COLO829 (cell line): ENCODE data around the gene LRRC43.
"Not testable (repeated sequence)": the region's sequence is repeated elsewhere in the genome, so short reads cannot be mapped to it uniquely, and the experiment has no call there.

Experiments used
- DNase-seq: peaks from one replicate; pipeline ENCODE4 v3.0.0; 2012; ENCODE audit warnings: low spot score

Gene LRRC43

DNA sequence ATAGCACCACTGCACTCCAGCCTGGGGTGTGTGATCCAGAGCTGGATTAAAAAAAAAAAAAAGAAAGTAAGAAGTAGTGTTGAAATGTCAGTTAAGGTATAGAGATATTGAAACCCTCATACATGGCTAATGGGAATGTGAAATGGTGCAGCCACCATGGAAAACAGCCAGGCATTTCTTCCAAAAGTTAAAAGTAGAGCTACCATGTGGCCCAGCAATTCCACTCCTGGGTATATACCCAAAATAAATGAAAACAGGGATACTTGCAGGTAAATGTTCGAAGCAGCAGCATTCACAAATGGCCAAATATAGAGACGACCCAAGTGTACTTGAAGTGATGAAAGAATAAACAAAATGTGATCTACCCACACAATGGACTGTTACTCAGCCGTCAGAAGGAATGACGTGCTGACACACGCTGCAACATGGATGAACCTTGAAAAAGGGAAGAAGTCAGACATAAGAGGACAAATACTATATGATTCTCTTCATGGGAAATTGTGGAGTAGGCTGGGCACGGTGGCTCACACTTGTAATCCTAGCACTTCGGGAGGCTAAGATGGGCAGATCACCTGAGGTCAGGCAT is 24.1 kb upstream of the LRRC43 start:
- no peak for DNase-seq

DNA sequence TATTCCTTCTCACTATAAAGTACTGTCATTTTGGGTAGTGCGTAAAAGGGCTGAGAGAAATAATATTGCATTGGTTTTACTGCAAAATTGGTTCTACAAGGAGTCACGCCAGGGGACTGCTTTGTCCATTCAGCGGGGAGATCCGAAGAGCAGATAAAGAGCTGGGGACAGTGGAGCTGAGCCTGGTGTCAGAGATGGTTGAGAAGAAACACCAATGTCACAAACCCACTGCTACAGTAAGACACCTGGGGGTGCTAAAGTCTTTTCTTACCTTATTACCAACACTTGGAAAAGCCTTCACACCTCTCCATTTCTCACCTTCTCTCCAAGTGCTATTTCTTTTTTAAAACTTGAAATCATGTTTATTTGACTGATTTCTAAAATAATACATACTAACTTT is 23.0 kb upstream of the LRRC43 start:
- no peak for DNase-seq

DNA sequence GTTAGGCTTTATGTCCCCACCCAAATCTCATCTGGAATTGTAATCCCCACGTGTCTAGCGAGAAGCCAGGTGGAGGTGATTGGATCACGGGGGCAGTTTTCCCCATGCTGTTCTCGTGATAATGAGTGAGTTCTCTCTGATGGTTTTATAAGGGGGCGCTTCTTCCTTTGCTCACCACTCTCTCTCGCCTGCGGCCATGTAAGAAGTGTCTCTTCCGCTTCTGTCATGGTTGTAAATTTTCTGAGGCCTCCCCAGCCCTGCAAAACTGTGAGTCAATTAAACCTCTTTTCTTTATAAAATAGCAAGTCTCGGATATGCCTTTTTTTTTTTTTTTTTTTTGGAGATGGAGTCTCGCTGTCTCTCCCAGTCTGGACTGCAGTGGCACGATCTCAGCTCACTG is 22.2 kb upstream of the LRRC43 start:
- DNase-seq = no peak

DNA sequence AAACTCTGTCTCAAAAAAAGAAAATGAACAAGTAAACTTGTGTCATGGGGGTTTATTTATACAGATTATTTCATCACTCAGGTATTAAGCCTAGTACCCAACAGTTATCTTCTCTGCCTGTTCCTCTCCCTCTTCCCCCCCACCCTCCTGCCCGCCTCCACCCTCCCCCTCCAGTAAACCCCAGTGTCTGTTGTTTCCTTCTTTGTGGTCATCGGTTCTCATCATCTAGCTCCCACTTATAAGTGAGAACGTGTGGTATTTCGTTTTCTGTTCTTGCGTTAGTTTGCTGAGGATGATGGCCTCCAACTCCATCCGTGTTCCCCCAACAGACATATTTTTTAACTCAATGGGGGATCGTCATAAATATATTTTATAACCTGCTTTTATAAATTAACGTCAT is 21.2 kb upstream of the LRRC43 start:
- DNase-seq = no peak

DNA sequence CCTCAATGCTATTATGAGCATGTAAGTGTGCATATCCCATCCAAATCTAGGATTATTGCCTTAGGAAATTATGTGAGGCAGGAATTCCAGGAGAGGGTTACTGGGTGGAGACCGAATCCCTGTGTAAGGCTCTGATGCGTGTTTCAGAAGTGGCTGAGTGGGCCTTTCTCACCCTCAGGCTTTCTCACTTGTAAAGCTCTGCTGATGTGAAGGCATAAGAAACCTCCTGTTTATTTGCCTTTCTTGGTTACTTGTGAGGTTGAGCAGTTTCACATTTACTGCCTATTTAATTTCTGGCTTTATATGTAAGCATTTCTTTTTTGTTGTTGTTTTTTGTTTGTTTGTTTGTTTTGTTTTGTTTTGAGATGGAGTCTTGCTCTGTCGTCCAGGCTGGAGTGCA is 19.9 kb upstream of the LRRC43 start:
- no peak for DNase-seq

GRCh38 chr12:122166422-122167349 is 16.2 kb upstream of the LRRC43 start:
- no peak for DNase-seq

DNA sequence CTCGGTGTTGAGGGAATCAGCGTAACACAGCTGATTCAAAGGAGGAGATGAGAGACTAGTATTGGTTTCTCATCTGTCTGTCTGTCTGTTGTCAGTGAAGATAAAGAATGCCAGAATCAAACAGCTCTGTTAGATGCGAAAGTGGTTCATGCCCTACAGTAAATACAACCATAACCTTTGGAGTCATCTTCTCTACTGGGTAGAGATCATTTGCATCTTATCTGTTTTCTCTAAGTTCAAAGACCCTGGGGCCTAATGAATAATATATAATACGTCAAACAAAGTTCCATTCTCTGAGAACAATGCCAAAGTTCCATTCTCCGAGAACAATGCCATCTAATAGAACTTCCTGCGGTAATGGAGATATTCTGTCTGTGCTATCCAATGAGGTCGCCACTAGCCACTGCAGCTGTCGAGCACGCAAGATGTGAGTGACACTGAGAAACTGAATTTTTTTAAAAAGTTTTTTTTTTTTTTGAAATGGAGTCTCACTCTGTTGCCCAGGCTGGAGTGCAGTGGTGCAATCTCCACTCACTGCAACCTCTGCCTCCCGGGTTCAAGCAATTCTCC is 15.5 kb upstream of the LRRC43 start:
- no peak for DNase-seq

GRCh38 chr12:122168492-122168891 is 14.4 kb upstream of the LRRC43 start:
- DNase-seq = no peak

- DNase-seq = no peak
Measured at GRCh38 chr12:122171399-122171798, 11.5 kb upstream of the LRRC43 start.

- DNase-seq = no peak
Measured at GRCh38 chr12:122172262-122172939, 10.5 kb upstream of the LRRC43 start.

- DNase-seq = no peak
Measured at GRCh38 chr12:122174155-122174845, 8.6 kb upstream of the LRRC43 start, which contains the start of gene IL31. Gene IL31 (minus strand): TSS chr12:122174221. CDS start chr12:122174172, 49 bp downstream.

DNA sequence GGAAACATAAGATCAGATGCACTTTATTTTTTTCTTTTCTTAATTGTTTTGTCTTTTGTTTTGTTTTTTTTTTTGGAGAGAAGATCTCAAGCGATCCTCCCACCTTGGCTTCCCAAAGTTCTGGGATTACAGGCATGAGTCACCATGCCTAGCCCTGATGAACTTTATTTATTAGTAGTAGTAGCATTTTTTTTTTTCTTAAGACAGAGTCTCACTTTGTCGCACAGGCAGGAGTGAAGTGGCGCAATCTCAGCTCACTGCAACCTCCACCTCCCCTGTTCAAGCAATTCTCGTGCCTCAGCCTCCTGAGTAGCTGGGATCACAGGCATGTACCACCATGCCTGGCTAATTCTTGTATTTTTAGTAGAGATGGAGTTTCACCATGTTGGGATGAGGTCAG is 6.5 kb upstream of the LRRC43 start:
- DNase-seq = not testable (repeated sequence)

DNA sequence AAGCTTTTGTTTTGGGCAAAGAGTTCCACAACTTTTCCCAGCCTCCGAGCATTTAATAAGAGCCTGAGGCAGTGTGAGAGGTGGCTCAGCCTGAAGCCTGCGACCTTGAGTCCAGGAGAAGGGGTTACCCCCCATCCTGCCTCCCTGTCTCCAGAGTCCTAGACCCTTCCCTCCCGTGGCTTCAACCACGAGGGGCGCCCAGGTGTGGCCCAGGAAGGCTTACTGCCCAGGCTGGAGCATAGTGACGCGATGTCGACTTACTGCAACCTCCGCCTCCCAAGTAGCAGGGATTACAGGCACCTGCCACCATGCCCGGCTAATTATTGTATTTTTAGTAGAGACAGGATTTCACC is 641 bp downstream of the LRRC43 start:
- DNase-seq = no peak

DNA sequence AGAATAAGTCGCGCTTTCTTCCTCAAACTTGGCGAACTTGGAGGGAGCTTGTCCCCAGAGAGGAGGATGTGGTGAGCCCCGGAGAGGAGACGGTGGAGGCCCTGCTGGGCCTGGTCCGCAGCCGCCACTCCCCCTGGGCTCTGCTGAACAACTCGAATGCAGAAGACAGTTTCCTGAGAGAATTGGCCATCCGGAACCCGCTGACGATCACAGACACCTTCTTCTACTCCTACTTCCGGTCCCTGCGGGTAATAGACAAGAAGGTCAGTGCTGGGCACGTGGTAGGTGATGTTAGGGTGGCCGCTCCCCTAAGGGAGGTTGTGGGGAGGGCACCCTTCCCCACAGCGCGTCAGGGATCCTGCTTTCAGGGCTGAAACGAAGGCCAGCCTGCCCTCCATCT is 1.6 kb downstream of the LRRC43 start:
- no peak for DNase-seq

- no peak for DNase-seq
Measured at GRCh38 chr12:122185079-122185478, 2.2 kb downstream of the LRRC43 start.

DNA sequence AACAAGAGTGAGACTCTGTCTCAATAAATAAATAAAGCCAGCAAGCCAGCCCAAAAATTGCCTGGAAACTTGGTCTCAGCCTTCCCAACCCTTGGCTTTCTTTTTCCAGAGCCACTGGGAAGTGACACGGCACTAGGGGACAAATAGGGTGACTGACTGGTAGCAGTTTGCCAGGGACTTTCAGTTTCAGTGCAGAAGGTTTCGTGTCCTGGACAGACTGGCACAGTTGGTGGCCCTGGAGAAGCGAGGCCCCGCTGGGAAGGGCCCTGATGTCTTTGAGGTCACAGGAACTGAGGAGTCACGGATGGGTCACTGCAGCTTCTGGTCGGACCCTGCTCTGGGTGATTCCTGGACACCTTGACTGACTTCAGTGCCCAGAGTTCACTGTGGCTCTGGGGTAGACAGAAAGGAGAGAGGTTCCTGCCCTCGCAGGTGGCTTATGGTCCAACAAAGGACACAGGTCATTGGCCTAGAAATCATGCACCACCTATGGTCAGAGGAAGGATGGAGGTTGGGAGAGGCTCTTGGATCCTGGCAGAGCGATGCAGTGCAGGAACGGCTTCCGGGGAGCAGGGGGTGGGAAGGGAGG is 2.7 kb downstream of the LRRC43 start:
- DNase-seq = no peak

DNA sequence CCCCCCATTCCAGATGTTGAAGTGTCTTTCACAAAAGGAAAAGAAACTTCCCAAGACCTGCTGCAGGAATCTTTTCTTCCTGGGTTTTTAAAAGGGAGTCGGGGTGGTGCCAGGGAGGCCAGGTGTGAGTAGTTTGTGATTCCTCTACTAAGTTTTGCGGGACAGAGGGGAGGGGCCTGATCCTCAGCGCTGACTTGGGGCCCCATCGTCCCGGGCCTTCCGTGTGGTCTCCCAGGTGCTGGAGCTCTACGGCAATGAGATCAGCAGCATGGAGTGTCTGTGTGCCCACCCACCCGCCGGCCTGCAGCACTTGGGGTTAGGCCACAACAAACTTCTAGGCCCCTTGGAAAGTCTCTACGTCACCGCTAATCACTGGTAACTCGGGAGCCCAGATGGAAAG is 4.5 kb downstream of the LRRC43 start:
- no peak for DNase-seq

DNA sequence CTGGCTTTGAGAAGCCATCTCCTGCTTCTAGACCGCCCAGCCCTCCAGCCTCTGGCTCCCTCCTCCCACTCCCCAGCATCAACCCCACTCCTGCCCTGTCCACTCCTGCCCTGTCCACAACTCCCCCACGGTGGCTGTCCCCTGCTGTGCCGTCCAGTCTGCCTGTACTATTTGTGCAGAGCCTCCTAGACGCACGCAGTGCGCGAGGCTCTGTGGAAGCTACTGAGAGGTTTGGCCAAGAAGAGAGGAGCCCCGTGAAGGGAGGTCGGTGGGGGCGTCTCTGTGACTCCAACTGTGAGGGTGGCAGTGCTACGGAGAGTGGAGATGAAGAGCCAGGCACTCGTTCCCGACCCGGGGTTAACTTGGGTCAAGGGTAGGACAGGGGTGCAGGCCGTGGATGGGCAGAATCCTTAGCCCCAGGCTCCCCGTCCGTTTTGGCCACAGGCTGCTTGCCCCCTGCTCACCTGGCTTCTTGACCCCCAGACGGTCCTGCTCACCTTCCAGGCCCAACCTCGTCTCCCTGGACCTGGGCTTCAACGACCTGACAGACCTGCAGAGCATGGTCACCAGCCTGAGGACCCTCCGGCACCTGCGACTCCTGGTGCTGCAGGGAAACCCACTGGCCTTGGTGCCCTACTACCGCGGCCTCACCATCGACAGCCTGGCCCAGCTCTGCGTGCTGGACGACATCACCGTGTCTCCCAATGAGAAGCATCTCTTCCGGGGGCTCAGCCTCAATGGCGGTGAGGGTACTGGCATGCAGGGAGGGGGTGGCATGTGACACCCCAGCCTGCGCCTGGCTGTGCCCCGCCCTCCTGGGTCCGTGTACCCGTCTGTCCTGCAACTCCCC is 6.9 kb downstream of the LRRC43 start:
- no peak for DNase-seq

DNA sequence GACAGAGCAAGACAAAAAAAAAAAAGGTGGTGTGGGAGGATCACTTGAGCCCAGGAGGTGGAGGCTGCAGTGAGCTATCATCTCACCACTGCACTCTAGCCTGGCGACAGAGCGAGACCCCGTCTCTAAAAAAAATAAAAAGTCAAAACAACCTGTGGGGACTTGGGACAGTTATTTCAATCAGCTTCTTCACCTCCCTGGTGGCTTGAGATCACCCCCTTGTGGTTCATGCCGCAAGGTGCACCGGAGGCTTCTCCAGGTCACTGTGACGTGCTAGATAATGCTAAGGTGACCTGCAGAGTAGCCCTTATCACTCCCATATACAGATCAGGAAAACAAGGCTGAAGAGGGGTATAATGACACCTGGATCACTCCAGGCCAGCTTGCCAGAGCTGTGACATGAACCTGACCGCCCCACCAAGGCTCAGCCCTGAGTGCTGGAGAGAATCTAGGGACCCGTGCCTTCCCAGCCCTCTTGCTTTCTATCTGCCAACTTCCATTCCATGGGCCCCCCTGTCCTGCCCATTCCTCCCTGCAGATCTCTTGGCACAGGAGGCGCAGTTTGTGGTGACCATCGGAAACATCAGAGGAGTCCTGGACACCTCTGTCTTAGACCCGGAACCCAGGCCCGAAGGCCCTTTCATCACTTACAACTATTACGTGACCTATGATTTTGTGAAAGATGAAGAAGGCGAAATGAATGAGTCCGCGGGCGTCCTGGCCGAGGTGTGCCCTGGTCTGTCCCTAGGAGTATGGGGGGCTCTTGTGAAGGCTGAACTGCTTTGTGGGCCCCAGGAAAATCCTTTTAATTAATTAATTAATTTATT is 8.1 kb downstream of the LRRC43 start:
- DNase-seq = peak; percentile 66

DNA sequence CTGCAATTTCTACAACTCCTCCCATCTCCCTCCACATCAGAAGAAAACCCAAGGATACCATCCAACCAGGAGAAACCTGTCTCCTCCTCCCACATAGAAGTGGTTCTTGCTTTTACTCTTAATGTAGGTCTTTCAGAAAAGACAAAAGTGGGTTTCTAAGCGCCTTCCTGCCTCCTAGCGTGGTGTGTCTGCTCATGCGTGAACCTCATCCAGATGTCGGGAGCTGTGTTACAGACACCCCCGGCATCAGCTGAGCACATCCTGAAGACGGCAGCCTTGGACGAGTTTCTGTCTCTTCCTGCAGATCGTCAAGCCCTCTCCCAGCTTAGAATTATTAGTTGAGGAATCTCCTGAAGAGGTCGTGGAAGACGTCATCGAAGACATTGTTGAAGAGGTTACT is 9.5 kb downstream of the LRRC43 start:
- DNase-seq = no peak
